Gastroesophageal sphincter (tissue), 3 donors: ENCODE measurements around the gene CHST15.

Source experiments
- CTCF ChIP-seq, 4 experiments: fragments of 200-600 bp in 2 of 4; fragments of 450-650 bp in 2 of 4; sonication (generic) in 1 of 4; IDR thresholded peaks; one replicate each; pipeline ENCODE4 v1.5.1; 2017 to 2019; ENCODE audit warnings: antibody characterized with exemption in 4 of 4, mild to moderate bottlenecking in 2 of 4, moderate library complexity in 2 of 4
- POLR2AphosphoS5 ChIP-seq: sonication (generic); formaldehyde crosslinking; IDR thresholded peaks from one replicate; pipeline ENCODE4 v1.6.1; 2017; ENCODE audit warnings: antibody characterized with exemption

GRCh38 chr10:124052561-124052960, 40.8 kb downstream of the CHST15 start:
- TF ChIP-seq CTCF (IDR thresholded peaks at IDR 0.05): no peak
- TF ChIP-seq POLR2AphosphoS5: no peak
